Smooth muscle cell of bladder (primary cell): Measurements from ENCODE around the gene IFNW1. TPM values are rescaled to one million over a fixed set of nuclear protein-coding genes. Genes with fewer than 3 reads are reported as not detected.

ENCODE experiments used
- total RNA-seq: library from RNA; depleted of rRNA; stranded (reverse); fragments of >200 nt; gene quantifications from 2 replicates; pipeline ENCODE4 v1.2.3, GENCODE V29; 2014

The IFNW1 gene
- not detected in 2 replicates for total RNA-seq

GRCh38 chr9:21141427-21141882 lies at the start of gene IFNW1:
Gene IFNW1, minus strand, starts transcription at chr9:21141832. Its CDS starts 262 bp downstream, at chr9:21141570.

DNA sequence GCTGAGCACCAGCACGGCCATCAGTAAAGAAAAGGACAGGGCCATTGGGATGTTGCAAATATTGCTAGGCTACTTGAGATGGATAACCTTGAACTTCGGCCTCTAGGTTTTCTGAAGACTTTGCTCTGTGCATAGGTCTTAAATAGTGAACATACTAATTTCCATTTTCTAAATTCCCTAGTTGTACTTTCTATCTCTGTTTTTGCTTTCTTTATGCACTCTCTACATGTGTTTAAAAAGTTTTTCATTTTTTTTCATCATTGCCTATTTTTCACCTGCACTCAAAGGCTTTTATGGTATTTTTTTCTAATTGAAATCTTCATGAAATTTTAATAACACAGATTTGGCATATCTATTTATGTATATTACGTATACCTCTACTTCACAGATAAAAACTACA lies 45.9 kb upstream of the IFNW1 start, which contains the start of gene IFNA4:
Gene IFNA4 (minus strand): TSS at position 101 of the 400 bp plus-strand sequence. CDS start 56 bp downstream, at position 45.

GRCh38 chr9:21166560-21166959 lies 24.9 kb upstream of the IFNW1 start, which contains the start of gene IFNA21:
Gene IFNA21, minus strand, starts transcription at chr9:21166660. Its CDS starts 48 bp downstream, at chr9:21166612.

Other genes starting within 250 kb of the IFNW1 start
- 6.9 and 7.0 TPM in 2 replicates for gene HACD4, start 110.2 kb downstream of the IFNW1 start, total RNA-seq
- not detected in 2 replicates for gene IFNB1, start 63.9 kb downstream of the IFNW1 start, total RNA-seq
- gene IFNA21, start 24.8 kb upstream of the IFNW1 start, total RNA-seq = not detected in 2 replicates
- gene IFNA4, start 45.8 kb upstream of the IFNW1 start, total RNA-seq = not detected in 2 replicates
- gene IFNA7, start 60.4 kb upstream of the IFNW1 start, total RNA-seq = not detected in 2 replicates
- gene IFNA10, start 65.3 kb upstream of the IFNW1 start, total RNA-seq = not detected in 2 replicates
- gene IFNA16, start 75.5 kb upstream of the IFNW1 start, total RNA-seq = not detected in 2 replicates
- not detected in 2 replicates for gene IFNA17, start 86.4 kb upstream of the IFNW1 start, total RNA-seq
- gene IFNA14, start 98.2 kb upstream of the IFNW1 start, total RNA-seq = not detected in 2 replicates
- not detected in 2 replicates for gene IFNA5, start 163.5 kb upstream of the IFNW1 start, total RNA-seq
- 29.2 and 37.3 TPM in 2 replicates for gene KLHL9, start 193.6 kb upstream of the IFNW1 start, total RNA-seq
- gene IFNA6, start 209.1 kb upstream of the IFNW1 start, total RNA-seq = not detected in 2 replicates
- gene IFNA13, start 226.2 kb upstream of the IFNW1 start, total RNA-seq = not detected in 2 replicates
- gene IFNA2, start 243.6 kb upstream of the IFNW1 start, total RNA-seq = not detected in 2 replicates